ENCODE data around the gene USP46. TPM values are rescaled to one million over a fixed set of nuclear protein-coding genes. Genes with fewer than 3 reads are reported as not detected.

USP46 gene
- total and polyA plus RNA-seq, 2 of the 13 experiments (the other 11 are each of a cell fraction or from before 2014, with no cell fraction given) = 4.7 to 17.4 TPM

DNA sequence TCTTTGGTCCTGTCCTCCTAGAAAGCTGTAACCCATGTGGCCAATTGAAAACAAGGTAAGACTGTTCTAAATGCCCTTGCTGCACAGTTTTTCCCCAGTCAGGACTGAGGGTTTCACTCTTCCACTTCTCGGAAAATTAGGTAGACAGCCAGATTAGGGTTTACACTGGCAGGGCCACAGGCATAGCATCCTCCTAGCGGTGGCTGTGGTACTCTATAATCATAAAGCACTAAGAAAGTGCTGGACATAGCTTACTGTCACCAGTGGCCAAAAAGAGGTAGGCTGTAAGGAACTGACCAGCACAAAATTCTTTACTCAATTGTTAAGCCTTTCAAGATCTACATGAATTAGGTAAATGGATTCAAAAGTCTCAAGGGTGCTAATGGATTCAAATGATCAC, 11.6 kb upstream of the USP46 start:
- ChIA-PET POLR2A (interaction anchor here (1.0 kb wide), 1 partner anchor 41 kb away, joined by 3 read pairs; no protein-coding TSS in a partner anchor), CTCF (ENCODE audit: low intra/inter-chr PET ratio, low total read pairs) (no interaction called here)
- Histone ChIP-seq H3K9ac (ENCODE audit: insufficient read depth, low read depth, low read length) (no peak overlapping the region), H3K4me2 (ENCODE audit: low read depth, low read length) (no peak overlapping the region), H3K79me2 (ENCODE audit: insufficient read depth, low read length) (no peaks in the 10 kb centered on the region), H3K27ac (ENCODE audit: extremely low read length, insufficient read depth, low read length) (no peak overlapping the region), H3K27me3 (ENCODE audit: control insufficient read depth in 1 of 2, insufficient read depth in 2 of 2, low read length in 2 of 2) (no peaks in the 10 kb centered on the region), H4K20me1 (ENCODE audit: insufficient read depth, low read length) (no peaks in the 10 kb centered on the region), H3K9me3 (ENCODE audit: low read length) (no peaks in the 10 kb centered on the region), H3K4me3 (replicated peaks in 1 of 3; ENCODE audit: insufficient read depth in 1 of 3, low read depth in 2 of 3, low read length in 3 of 3) (no peak overlapping the region), H3K36me3 (replicated peaks in 1 of 2; ENCODE audit: control insufficient read depth in 1 of 2, insufficient read depth in 2 of 2, low read length in 2 of 2) (no peaks in the 10 kb centered on the region), H3K4me1 (ENCODE audit: insufficient read depth, low read length) (peaks cover 5% of the 10 kb centered on the region; the same call in 1 of the 2 replicates), H2AFZ (ENCODE audit: low read length) (no peak overlapping the region)
- TF ChIP-seq, protein P1, sequence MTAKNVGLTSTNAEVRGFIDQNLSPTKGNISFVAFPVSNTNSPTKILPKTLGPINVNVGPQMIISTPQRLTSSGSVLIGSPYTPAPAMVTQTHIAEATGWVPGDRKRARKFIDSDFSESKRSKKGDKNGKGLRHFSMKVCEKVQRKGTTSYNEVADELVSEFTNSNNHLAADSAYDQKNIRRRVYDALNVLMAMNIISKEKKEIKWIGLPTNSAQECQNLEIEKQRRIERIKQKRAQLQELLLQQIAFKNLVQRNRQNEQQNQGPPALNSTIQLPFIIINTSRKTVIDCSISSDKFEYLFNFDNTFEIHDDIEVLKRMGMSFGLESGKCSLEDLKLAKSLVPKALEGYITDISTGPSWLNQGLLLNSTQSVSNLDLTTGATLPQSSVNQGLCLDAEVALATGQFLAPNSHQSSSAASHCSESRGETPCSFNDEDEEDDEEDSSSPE (CRISPR knock-in tag; IDR thresholded peaks at IDR 0.05) = no peak
- TF ChIP-seq, protein P2, sequence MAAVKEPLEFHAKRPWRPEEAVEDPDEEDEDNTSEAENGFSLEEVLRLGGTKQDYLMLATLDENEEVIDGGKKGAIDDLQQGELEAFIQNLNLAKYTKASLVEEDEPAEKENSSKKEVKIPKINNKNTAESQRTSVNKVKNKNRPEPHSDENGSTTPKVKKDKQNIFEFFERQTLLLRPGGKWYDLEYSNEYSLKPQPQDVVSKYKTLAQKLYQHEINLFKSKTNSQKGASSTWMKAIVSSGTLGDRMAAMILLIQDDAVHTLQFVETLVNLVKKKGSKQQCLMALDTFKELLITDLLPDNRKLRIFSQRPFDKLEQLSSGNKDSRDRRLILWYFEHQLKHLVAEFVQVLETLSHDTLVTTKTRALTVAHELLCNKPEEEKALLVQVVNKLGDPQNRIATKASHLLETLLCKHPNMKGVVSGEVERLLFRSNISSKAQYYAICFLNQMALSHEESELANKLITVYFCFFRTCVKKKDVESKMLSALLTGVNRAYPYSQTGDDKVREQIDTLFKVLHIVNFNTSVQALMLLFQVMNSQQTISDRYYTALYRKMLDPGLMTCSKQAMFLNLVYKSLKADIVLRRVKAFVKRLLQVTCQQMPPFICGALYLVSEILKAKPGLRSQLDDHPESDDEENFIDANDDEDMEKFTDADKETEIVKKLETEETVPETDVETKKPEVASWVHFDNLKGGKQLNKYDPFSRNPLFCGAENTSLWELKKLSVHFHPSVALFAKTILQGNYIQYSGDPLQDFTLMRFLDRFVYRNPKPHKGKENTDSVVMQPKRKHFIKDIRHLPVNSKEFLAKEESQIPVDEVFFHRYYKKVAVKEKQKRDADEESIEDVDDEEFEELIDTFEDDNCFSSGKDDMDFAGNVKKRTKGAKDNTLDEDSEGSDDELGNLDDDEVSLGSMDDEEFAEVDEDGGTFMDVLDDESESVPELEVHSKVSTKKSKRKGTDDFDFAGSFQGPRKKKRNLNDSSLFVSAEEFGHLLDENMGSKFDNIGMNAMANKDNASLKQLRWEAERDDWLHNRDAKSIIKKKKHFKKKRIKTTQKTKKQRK (IDR thresholded peaks at IDR 0.05; ENCODE audit: low read length) = no peak
- TF ChIP-seq, protein P3, sequence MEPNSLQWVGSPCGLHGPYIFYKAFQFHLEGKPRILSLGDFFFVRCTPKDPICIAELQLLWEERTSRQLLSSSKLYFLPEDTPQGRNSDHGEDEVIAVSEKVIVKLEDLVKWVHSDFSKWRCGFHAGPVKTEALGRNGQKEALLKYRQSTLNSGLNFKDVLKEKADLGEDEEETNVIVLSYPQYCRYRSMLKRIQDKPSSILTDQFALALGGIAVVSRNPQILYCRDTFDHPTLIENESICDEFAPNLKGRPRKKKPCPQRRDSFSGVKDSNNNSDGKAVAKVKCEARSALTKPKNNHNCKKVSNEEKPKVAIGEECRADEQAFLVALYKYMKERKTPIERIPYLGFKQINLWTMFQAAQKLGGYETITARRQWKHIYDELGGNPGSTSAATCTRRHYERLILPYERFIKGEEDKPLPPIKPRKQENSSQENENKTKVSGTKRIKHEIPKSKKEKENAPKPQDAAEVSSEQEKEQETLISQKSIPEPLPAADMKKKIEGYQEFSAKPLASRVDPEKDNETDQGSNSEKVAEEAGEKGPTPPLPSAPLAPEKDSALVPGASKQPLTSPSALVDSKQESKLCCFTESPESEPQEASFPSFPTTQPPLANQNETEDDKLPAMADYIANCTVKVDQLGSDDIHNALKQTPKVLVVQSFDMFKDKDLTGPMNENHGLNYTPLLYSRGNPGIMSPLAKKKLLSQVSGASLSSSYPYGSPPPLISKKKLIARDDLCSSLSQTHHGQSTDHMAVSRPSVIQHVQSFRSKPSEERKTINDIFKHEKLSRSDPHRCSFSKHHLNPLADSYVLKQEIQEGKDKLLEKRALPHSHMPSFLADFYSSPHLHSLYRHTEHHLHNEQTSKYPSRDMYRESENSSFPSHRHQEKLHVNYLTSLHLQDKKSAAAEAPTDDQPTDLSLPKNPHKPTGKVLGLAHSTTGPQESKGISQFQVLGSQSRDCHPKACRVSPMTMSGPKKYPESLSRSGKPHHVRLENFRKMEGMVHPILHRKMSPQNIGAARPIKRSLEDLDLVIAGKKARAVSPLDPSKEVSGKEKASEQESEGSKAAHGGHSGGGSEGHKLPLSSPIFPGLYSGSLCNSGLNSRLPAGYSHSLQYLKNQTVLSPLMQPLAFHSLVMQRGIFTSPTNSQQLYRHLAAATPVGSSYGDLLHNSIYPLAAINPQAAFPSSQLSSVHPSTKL (CRISPR knock-in tag; IDR thresholded peaks at IDR 0.05) = no peak
- TF ChIP-seq TP53 (CRISPR knock-in tag; conservative IDR thresholded peaks at IDR 0.05) (no peak), PHF5A (CRISPR knock-in tag; IDR thresholded peaks at IDR 0.05; ENCODE audit: low read depth, unreplicated experiment) (no peak), SP4 (CRISPR knock-in tag; IDR thresholded peaks at IDR 0.05) (no peak), TMF1 (CRISPR knock-in tag; IDR thresholded peaks at IDR 0.05; ENCODE audit: low read depth) (no peak), TAF1 (CRISPR knock-in tag; IDR thresholded peaks at IDR 0.05) (no peak), ZSCAN22 (CRISPR knock-in tag; IDR thresholded peaks at IDR 0.05) (no peak), MTA3 (CRISPR knock-in tag; IDR thresholded peaks at IDR 0.05) (no peak)
- TF ChIP-seq, protein P4, sequence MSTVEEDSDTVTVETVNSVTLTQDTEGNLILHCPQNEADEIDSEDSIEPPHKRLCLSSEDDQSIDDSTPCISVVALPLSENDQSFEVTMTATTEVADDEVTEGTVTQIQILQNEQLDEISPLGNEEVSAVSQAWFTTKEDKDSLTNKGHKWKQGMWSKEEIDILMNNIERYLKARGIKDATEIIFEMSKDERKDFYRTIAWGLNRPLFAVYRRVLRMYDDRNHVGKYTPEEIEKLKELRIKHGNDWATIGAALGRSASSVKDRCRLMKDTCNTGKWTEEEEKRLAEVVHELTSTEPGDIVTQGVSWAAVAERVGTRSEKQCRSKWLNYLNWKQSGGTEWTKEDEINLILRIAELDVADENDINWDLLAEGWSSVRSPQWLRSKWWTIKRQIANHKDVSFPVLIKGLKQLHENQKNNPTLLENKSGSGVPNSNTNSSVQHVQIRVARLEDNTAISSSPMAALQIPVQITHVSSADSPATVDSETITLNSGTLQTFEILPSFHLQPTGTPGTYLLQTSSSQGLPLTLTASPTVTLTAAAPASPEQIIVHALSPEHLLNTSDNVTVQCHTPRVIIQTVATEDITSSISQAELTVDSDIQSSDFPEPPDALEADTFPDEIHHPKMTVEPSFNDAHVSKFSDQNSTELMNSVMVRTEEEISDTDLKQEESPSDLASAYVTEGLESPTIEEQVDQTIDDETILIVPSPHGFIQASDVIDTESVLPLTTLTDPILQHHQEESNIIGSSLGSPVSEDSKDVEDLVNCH (CRISPR knock-in tag; IDR thresholded peaks at IDR 0.05) = no peak
- DNase-seq (ENCODE audit: low spot score) (no peak), FAIRE-seq (no peak), ATAC-seq (no peak)
- in situ Hi-C loops (cut with HindIII; ENCODE audit: extremely low pct_ligation_motif_present, low pct_unique_long_range_greater_than_20kb) = no loop called here
- intact Hi-C loops (cut with micrococcal nuclease; ENCODE audit: unreplicated experiment) = no loop called here
- no TSS peak for BruUV-seq (replicated peaks)
- WGBS (ENCODE audit: low lambda C conversion rate) = 83% methylated on average over 2 of the region's 2 CpGs

Data from HepG2 (cell line).